Activated CD8-positive, alpha-beta T cell treated with anti-CD3 and anti-CD28 coated beads for 36 hours (primary cell): ENCODE results near the gene TYW5. TPM values are rescaled to one million over a fixed set of nuclear protein-coding genes. Genes with fewer than 3 reads are reported as not detected.
A peak's percentile ranks its signal among the peaks of the same experiment; 100 is the strongest.

ENCODE experiments used
- ATAC-seq: fragments of 200-7000 bp; cut with Tn5 transposase; one replicate; pipeline ENCODE4 v1.10.0; 2021; ENCODE audit warnings: mild to moderate bottlenecking, moderate library complexity
- CTCF ChIA-PET: fragments of 350-600 bp; sonication (Branson Sonifier 250); formaldehyde crosslinking; loops from one replicate; lab custom pipeline; 2021; ENCODE audit warnings: antibody characterized with exemption; lab: Charles Lee
- POLR2A ChIA-PET: fragments of 350-600 bp; sonication (Branson Sonifier 250); formaldehyde crosslinking; loops from one replicate; lab custom pipeline; 2021; ENCODE audit warnings: antibody characterized with exemption; lab: Charles Lee
- DNase-seq: peaks from one replicate; pipeline ENCODE4 v3.0.0-alpha.2; 2020
- H3K27ac Mint-ChIP-seq: one replicate; pipeline ENCODE4 v1.8.0; 2021; ENCODE audit warnings: mild to moderate bottlenecking, mixed read lengths
- H3K27me3 Mint-ChIP-seq: one replicate; pipeline ENCODE4 v1.8.0; 2021; ENCODE audit warnings: mixed read lengths
- H3K36me3 Mint-ChIP-seq: one replicate; pipeline ENCODE4 v1.8.0; 2021; ENCODE audit warnings: low read depth, mixed read lengths
- H3K4me1 Mint-ChIP-seq: one replicate; pipeline ENCODE4 v1.8.0; 2021; ENCODE audit warnings: low read depth, mixed read lengths
- H3K4me3 Mint-ChIP-seq: one replicate; pipeline ENCODE4 v1.8.0; 2021; ENCODE audit warnings: mild to moderate bottlenecking, moderate library complexity, mixed read lengths
- H3K9me3 Mint-ChIP-seq: one replicate; pipeline ENCODE4 v1.8.0; 2021; ENCODE audit warnings: mixed read lengths
- intact Hi-C: fragments of 100-400 bp; cut with micrococcal nuclease; formaldehyde crosslinking; loops from one replicate; pipeline ENCODE4 v1.10.0; 2022
- total RNA-seq, 2 experiments: library from RNA; stranded (reverse); gene quantifications; one replicate each; pipeline ENCODE4 v1.2.3, GENCODE V29; 2021
- TF ChIP-seq, protein P1 (sequence below): fragments of 200-600 bp; IDR thresholded peaks from one replicate; pipeline ENCODE4 v1.8.0; 2022; ENCODE audit warnings: antibody characterized with exemption, mild to moderate bottlenecking

TYW5 gene
- total RNA-seq, 2 experiments from 2014 or later, result 8.3 to 8.4 TPM

DNA sequence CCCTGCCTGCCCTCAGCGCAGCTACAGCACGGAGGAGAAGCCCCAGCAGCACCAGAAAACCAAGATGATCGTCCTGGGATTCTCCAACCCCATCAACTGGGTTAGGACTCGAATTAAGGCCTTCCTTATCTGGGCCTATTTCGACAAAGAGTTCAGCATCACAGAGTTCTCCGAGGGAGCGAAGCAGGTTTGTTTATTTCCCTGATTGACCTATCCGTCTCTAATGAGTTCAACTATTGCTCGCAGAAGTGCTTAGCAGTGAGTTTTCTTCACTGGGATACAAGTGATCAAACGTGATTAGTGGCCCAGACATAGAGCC is 730 bp upstream of the TYW5 start:
- DNase-seq (no peak), ATAC-seq (no peak)
- Mint-ChIP-seq H3K27ac (peak overlapping the region; percentile 93), H3K4me1 (peaks cover 45% of the 10 kb centered on the region), H3K27me3 (no peaks in the 10 kb centered on the region), H3K36me3 (peaks cover 21% of the 10 kb centered on the region), H3K4me3 (peak overlapping the region; percentile 100), H3K9me3 (no peaks in the 10 kb centered on the region)
- TF ChIP-seq, protein P1, sequence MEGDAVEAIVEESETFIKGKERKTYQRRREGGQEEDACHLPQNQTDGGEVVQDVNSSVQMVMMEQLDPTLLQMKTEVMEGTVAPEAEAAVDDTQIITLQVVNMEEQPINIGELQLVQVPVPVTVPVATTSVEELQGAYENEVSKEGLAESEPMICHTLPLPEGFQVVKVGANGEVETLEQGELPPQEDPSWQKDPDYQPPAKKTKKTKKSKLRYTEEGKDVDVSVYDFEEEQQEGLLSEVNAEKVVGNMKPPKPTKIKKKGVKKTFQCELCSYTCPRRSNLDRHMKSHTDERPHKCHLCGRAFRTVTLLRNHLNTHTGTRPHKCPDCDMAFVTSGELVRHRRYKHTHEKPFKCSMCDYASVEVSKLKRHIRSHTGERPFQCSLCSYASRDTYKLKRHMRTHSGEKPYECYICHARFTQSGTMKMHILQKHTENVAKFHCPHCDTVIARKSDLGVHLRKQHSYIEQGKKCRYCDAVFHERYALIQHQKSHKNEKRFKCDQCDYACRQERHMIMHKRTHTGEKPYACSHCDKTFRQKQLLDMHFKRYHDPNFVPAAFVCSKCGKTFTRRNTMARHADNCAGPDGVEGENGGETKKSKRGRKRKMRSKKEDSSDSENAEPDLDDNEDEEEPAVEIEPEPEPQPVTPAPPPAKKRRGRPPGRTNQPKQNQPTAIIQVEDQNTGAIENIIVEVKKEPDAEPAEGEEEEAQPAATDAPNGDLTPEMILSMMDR, result no peak
- POLR2A ChIA-PET, result interaction anchor here (1.1 kb wide), 1 partner anchor 13 kb away, joined by 3 read pairs; no protein-coding TSS in a partner anchor
- CTCF ChIA-PET, result interaction anchor here (0.8 to 0.9 kb wide), 2 partner anchors 24 to 526 kb away, joined by 3 to 4 read pairs; no protein-coding TSS in a partner anchor
- intact Hi-C loops, result loop anchor here (5.0 kb wide), 1 partner anchor 44 kb away; the partner anchor contains the start of gene C2orf69

DNA sequence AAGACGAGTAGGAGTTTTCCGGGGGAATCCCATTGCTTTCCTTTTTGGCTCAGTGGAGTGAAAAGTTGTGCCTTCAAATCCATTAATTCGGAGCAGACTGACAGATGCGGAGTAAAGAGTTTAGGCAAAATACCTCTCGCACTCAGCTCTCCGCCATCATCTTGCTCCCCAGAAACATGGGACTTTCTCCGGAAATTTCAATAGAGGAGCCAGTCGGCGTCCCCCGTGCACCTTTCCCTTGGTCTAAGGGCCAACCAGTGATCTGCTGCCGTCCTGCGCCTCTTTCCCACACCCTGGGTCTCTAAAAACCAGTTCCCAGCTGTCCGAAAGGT is 318 bp downstream of the TYW5 start:
- TF ChIP-seq, protein P1, result no peak
- Mint-ChIP-seq H3K4me3 (peak overlapping the region; percentile 100), H3K27ac (peak overlapping the region; percentile 93), H3K36me3 (peaks cover 21% of the 10 kb centered on the region), H3K4me1 (peaks cover 53% of the 10 kb centered on the region), H3K27me3 (no peaks in the 10 kb centered on the region), H3K9me3 (no peaks in the 10 kb centered on the region)
- ChIA-PET POLR2A (interaction anchor here (0.8 to 2.2 kb wide), 4 partner anchors 8 to 21 kb away, joined by 3 to 6 read pairs (median 4); no protein-coding TSS in a partner anchor), CTCF (interaction anchor here (1.3 kb wide), 1 partner anchor 14 kb away, joined by 4 read pairs; no protein-coding TSS in a partner anchor)
- DNase-seq, result no peak
- intact Hi-C loops, result loop anchor here (2.0 to 5.0 kb wide), 2 partner anchors 26 to 43 kb away; partner anchors contain the start of gene C2orf69
- ATAC-seq, result peak; percentile 50

DNA sequence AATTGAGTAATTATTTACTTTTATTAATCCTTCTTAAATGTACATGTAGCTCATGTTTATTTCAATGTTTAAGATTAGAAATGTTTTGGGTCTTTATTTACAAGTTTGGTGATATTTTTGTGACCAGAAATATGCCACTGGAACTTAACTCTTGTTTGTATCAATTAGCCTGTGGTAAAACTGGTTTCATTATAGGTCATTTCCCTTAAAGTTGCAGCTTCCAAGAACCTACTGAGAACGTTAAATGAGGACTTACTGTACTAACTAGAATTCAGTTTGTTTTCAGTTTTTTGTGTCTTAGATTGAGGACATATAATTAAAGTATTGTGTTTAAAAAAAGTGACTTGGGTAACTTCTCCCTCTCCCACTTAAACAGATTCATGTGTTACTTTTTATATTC is 4.3 kb downstream of the TYW5 start:
- no peak for ATAC-seq
- intact Hi-C loops, result no loop called here
- CTCF ChIA-PET, result interaction anchor here (0.6 to 1.6 kb wide), 2 partner anchors 9 to 636 kb away, joined by 3 read pairs; no protein-coding TSS in a partner anchor

DNA sequence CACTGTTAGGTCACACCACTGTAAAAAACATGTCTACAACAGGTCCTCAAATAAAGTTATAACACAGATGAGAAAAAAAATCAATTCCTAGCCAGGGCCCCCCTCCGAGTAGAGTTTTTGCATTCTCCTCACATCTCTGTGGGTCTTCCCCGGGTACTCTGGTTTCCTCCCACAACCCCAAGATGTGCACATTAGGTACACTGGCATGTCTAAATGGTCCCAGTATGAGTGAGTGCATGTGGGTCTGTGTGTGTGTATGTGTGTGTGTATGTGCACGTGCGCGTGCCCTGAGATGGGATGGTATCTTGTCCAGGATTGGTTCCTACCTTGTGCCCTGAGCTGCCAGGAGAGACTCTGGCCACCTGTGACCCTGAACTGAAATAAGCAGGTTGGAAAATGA is 4.9 kb downstream of the TYW5 start:
- TF ChIP-seq, protein P1, result no peak
- Mint-ChIP-seq H3K27me3 (no peaks in the 10 kb centered on the region), H3K36me3 (peaks cover 21% of the 10 kb centered on the region), H3K4me1 (peaks cover 42% of the 10 kb centered on the region), H3K9me3 (no peaks in the 10 kb centered on the region), H3K4me3 (no peak overlapping the region), H3K27ac (peak overlapping the region; percentile 63)
- intact Hi-C loops, result no loop called here
- ChIA-PET POLR2A (no interaction called here), CTCF (interaction anchor here (1.6 kb wide), 1 partner anchor 10 kb away, joined by 3 read pairs; no protein-coding TSS in a partner anchor)
- ATAC-seq, result no peak
- no peak for DNase-seq

More for the DNA sequence above, 4.3 kb downstream of the TYW5 start:
- Mint-ChIP-seq H3K4me3 (no peak overlapping the region), H3K9me3 (no peaks in the 10 kb centered on the region), H3K36me3 (peaks cover 21% of the 10 kb centered on the region), H3K27me3 (no peaks in the 10 kb centered on the region), H3K27ac (peak overlapping the region; percentile 73), H3K4me1 (peaks cover 42% of the 10 kb centered on the region)
- POLR2A ChIA-PET, result interaction anchor here (0.6 kb wide), 1 partner anchor 9 kb away, joined by 3 read pairs; no protein-coding TSS in a partner anchor
- TF ChIP-seq, protein P1, result no peak
- DNase-seq, result no peak

DNA sequence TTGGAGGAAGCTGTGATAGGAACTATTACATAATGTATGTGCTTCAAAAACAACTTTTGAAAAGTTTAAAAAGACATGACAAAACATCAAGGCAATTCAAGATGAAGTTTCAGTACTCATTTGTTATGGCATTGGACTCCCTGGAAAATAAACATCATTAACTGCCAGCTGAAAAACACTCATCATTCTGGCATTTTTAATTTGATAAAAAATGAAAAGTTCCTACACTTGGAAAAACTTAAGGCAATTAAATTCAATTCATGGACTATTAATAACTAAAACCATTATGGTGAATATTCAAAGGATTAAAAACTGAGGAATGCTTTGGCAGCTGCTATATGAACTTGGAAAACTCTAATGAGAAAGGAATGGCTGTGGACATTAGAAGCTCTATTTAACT is 8.5 kb downstream of the TYW5 start:
- ChIA-PET POLR2A (interaction anchor here (0.6 kb wide), 1 partner anchor 8 kb away, joined by 3 read pairs; no protein-coding TSS in a partner anchor), CTCF (interaction anchor here (0.6 to 1.6 kb wide), 2 partner anchors 39 to 257 kb away, joined by 3 to 5 read pairs; no protein-coding TSS in a partner anchor)
- ATAC-seq (no peak), DNase-seq (no peak)
- Mint-ChIP-seq H3K27me3 (no peaks in the 10 kb centered on the region), H3K27ac (no peak overlapping the region), H3K4me3 (no peak overlapping the region), H3K9me3 (no peaks in the 10 kb centered on the region), H3K4me1 (peaks cover 23% of the 10 kb centered on the region), H3K36me3 (peaks cover 20% of the 10 kb centered on the region)
- intact Hi-C loops, result loop anchor here (10.0 kb wide), 2 partner anchors 102 to 1908 kb away; no protein-coding TSS in a partner anchor
- TF ChIP-seq, protein P1, result no peak
